Fibroblast of skin of left biceps (primary cell): Measurements from ENCODE around the gene MME.

ENCODE experiments used
- DNase-seq, 2 experiments: peaks; one replicate each; pipeline ENCODE4 v3.0.0-alpha.2; 2013; ENCODE audit warnings: low read depth in 2 of 2

The MME gene

DNA sequence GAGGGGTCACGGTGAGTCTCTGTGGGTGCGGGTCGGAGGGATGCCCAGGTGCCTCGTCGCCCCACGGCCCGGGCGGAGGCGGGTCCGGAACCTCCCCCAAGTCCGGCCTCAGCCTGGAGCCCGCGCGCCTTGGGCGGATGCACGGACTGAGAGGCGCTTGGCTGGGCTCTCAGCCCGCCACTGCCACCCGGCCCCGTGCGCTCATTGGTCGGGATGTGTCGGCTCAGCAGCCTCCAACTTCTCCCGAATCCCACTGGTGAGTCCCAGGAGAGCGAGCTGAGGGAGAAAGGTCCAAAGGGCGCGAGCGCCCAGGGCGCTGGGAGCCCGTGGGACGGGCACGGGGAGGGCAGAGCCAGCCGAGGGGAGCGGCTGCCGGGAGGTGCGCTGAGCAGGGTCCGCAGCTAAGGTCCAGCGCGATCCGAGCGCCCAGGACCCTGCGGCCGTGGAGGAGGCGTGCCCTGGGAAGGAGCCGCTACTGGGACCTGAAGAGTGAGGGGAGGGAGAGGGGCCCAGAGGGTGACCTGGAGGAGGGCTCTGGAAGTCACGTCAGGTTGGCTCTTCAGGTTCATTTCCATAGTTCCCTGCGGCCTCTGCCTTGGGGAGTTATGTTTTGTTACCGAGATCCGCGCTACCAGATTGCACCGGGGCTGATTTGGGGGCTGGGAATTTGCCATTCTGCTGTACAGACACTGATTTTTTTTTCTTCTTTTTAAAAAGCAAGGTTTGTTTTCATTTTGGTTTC is at the start of gene MME:
Gene MME, plus strand, starts transcription at position 574 of the 742 bp plus-strand sequence. CDS start 3,849 bp downstream, outside the sequence.
- no peak for DNase-seq

DNA sequence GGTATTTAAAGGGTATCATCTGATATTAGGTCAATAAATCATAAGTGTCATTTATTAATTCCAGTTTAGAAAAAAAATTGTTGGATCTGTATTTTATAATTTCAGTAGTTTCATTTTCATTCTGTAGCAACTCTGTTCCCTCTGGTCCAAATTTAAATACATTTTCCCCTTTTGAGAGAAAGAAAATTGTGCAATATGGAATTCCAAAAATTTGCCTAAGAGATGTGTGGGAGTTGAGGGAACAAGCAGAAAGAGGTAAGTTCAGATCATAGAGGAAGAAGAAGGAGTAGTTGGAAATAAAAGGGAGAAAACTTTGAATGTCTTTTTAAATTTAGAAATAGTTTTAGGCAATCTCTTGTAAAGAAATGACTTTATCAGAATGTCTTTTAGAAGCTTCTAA is 48.9 kb upstream of the MME start:
- DNase-seq = peak in 1 of 2 experiments; percentile 47

DNA sequence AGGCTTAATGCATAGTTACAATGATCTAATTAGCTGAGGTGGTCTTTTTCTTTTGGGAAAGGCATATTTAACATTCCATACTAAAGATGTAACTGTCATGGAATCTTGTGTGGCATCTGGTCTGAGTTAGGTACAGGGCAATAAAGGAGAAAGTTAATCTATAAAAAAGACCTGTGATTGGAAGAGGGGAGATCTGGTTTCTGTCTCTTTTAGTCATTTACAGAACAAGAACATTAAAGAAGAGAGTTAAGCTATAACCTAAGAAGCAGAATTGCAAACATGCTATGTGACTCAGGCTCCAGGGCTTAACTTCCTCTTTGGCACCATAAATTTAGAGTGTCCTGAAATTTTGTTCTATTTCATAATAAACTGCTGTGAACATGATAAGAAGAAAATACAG is 47.2 kb upstream of the MME start:
- DNase-seq = peak; percentile 93 to 94

DNA sequence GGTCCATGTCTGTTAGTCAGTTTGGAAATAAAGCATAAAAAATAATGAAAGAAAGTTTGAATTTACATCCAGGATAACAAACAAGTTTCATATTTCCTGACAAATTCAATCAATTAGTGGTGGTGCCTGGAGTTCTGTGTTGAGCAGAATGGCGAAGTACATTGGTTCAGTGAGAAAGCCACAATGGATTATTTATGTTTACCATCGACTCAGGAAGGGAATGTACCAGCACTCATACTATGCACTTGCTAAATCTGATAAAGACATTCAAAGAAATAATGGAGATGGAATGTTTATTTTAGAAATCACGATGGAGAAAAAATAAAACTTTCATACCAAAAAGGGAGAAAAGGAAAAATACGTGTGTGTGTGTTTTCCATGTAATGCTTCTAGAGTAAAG is 45.3 kb upstream of the MME start:
- no peak for DNase-seq

DNA sequence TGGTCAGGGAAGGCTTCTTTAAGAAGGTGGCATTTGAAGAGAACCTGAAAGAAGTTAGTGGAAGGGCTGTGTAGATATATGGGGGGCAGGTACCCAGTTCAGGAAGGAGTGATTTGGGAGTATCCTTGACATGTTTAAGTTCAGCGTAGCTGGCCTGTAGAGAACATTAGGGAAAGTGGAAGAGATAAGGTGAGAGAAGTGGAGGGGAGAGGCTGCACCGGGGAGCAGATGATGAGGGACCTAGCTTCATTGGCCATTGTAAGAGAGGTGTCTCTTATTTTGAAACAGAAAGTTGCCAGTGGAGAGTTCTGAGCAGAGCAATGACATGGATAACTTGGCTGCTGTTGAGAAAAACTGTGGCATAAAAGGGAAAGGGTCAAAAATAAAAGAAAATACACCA is 44.6 kb upstream of the MME start:
- no peak for DNase-seq

DNA sequence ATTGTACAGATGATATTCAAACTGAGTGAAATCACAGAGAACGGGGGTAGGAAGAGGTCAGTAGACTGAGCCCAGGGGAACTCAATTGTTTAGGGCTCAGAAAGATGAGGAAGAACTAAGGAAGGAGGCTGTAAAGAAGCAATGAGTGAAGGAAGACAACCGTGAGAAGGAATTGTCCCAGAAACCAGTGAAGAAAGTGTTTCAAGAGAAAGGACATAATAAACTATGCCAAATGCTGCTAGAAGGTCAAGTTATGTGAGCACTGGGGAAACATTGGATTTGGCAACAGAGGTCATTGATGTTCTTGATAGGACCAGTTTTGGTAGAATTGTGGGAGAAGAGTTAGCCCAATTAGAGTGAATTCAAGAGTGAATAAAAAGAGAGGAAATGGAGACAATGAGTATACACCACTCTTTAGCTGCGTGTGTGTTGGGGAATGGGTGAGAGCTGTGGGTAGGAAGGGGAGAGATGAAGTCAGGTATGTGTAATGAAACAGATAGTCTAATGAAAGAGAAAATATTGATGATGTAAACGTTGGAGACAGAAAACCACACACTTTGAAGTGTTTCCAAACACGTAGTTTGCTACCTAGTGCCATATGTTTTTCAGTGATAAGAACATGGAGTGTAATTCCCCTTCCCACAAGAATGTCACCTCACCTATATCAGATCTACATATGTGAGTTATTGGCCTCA is 42.5 kb upstream of the MME start:
- DNase-seq = no peak

DNA sequence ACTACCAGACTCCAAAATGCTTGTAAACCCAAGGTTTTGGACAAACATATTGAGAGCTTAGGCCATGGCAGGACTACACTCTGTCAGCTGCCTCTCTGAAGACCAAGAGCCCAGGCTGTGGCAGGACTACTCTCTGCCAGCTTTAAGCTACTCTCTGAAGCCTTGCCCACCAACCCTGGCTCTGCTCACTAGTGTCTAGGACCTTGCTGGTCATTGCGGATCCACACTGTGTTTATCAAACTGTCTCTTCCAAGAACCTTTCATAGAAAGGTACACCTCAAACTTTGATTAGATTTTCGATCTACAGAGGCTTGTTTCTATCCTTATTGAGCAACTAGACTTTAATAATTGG is 41.9 kb upstream of the MME start:
- no peak for DNase-seq

DNA sequence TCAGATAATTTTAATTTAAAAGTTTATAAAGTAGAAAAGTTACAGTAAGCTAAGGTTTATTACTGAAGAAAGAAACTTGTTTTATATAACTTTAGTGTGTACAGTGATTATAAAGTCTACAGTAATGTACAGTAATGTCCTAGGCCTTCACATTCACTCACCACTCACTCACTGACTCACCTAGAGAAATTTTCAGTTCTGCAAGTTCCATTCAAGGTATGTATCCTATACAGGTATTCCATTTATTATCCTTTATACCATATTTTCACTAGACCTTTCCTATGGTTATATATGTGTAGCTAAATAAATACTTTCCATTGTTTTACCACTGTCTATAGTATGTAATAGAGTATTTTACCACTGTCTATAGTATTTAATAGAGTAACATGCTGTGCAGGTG is 33.2 kb upstream of the MME start:
- no peak for DNase-seq

DNA sequence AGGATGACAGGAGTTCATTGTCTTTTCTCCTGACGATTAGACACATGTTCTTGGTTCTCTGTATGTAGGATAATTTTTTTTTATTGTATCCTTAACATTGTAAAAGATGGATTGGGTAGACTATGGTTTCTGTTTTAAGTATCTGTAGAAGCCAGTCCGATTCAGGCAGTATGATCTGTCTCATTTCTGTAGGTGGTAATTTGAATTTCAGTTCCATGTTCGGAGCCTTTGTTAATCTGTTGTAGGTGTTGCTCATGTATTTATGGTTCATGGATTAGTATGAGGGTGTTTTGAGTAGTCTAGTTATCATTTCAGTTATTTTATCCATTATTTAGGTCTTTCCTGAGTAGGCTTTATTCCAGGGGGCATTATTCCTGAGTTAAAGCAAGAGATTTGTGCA is 32.4 kb upstream of the MME start:
- DNase-seq = no peak

DNA sequence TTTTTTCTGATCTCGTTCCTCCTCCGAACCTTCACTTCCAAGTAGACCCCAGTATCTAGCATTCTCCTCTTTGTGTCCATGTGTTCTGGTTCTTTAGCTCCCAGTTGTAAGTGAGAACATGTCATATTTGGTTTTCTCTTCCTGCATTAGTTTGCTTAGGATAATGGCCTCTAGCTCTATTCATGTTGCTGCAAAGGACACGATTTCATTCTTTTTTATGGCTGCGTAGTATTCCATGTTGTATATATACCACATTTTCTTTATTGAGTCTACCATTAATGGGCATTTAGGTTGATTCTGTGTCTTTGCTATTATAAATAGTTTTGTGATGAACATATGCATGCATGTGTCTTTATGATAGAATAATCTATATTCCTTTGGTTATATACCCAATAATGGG is 30.2 kb upstream of the MME start:
- no peak for DNase-seq

DNA sequence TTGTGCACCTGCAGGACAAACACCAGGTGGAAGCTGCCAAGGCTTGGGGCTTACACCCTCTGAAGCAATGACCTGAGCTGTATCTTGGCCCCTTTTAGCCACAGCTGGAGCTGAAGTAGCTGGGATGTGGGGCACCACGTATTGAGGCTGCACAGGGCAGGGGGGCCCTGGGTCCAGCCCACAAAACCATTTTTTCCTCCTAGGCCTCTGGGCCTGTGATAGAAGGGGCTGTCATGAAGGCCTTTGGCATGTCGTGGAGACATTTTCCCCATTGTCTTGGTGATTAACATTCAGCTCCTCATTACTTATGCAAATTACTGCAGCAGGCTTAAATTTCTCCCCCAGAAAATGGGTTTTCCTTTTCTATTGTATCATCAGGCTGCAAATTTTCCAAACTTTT is 27.6 kb upstream of the MME start:
- DNase-seq = no peak

DNA sequence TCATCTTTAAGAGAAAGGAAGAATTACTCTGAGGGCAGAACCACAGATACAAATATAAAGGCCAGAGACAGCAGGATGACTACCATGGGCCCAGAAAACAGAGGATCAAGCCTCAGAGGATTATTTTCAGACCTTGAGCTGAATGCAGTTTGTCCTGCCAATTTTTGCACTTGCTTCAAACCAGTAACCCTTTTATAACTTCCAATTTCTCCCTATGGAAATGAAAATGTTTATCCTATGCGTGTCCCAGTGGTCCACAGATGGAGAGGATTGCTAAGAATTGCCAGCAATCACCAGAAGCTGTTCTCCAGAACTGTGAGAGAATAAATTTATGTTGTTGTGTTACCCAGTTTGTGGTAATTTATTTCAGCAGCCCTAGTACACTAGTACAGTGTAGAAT is 26.4 kb upstream of the MME start:
- DNase-seq = no peak

DNA sequence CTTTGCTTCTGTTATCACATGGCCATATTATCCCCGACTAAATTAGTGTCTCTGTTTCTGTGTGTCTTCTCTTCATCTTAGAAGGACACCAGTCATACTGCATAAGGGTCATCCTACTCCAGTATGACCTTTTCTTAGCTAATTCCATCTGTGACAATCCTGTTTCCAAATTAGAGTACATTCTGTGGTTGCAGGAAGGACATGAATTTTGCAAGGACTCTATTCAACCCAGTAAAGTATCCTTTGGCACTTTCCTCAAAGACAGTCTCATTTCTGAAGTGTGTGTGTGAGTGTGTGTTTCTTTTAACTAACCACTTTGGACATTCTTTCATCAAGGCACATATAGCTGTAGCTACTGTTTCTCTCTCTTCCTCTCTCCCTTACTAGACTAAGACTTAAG is 15.2 kb upstream of the MME start:
- DNase-seq = no peak

DNA sequence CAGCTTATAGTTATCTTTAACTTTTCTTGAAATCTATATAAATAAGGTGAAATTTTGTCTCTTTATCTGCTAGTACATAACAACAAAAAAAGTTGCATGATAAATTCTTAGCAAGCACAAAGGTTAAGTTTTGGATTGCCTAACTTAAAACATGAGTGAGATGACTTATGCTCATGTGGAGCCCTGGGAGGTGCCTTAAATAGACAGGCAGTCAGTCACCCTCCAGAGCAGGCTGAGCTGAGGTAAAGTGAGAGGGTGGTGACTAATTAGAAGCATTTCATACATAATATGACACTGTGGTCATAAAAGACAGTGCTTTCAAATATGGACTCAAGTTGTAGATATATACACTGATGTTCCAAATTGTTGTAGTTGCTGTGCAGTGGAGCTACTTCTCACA is 14.6 kb upstream of the MME start:
- DNase-seq = peak in 1 of 2 experiments; percentile 61

DNA sequence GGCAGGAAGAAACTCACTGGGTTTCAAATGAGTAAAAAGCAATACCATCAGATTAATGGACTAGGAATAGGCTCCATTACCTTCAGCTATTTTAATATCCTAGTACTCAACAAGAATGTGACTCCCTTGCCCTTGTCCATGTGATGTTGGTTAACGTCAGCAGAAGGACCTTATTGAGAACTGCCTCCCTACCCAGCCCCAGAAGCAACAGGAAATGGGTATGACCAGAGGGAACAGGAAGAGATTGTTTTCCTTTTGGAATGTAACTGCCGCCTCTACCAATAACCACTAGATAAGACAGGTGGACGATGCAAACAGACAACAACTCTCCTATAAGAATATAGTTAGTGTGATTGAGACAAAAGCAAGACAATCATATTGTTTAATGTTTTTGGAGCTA is 10.4 kb upstream of the MME start:
- no peak for DNase-seq

DNA sequence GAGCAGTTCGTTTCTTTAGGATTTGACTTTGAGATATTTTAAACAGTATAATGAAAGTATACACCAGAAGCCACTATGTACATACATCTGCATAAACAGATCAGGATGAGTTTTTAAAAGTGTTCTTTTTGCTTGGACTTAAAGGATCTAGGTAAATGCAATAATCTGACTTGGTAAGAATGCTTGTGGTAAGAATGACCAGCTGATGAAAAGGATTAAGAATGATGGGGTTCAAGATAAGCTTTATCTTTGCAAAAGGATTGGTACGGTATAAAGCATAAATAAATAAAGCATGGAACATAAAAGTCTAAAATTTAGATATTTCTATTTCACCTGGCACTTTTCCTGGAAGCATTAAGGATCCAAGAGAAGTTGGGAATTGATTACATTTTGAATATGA is 9.8 kb upstream of the MME start:
- no peak for DNase-seq

DNA sequence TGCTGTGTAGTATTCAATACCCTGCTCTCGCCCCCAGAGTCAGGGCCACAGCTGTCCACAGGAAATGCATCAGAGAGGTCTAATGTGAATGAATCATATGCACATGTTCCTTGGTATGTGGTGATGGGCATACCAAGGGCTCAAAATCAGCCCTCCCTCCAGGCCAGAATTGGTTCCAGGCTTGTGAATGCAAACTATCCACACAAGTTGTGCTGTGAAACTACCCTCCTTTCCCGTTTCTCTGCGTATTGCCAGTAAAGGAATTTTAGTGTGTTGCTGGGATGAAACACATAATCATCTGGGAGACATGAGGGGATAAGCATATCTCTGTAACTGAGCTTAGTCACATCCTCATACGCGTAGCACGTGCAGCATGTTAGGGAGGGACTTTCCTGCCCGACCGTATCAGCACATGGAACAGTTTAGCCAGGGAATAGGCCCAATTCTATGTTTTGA is 9.2 kb upstream of the MME start:
- DNase-seq = peak; percentile 95 to 96

DNA sequence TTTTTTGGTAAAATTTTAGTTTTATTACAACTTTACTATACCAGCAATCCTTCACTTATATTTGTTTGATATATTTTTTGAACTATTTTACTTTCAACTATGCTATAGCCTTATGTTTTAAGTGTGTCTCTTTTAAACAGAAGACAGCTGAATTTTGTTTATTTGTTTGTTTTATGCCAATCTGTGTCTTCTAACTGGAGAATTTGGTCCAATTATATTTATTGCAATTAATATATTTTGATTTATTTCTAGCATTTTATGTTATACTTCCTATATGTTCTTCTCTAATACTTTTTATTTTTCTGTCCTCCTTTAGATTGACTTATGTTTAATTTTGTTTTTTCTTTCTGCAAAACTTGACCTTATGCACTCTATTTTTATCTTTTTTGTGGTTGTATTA is 4.9 kb upstream of the MME start:
- DNase-seq = no peak

DNA sequence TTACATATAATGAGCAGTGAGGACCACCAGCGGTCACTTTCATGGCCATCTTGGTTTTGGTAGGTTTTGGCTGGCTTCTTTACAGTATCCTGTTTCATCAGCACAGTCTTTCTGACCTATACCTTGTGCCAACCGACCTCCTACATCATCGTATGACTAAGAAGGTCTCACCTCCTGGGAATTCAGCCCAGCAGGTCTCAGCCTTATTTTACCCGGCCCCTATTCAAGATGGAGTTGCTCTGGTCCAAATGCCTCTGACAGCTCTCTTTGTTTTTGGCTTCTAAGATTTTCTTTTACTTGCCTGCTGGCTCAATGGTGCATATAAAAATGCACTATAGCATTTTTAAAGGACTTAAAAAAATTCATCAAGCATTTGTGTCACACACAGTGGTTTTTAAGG is 3.2 kb upstream of the MME start:
- DNase-seq = no peak

DNA sequence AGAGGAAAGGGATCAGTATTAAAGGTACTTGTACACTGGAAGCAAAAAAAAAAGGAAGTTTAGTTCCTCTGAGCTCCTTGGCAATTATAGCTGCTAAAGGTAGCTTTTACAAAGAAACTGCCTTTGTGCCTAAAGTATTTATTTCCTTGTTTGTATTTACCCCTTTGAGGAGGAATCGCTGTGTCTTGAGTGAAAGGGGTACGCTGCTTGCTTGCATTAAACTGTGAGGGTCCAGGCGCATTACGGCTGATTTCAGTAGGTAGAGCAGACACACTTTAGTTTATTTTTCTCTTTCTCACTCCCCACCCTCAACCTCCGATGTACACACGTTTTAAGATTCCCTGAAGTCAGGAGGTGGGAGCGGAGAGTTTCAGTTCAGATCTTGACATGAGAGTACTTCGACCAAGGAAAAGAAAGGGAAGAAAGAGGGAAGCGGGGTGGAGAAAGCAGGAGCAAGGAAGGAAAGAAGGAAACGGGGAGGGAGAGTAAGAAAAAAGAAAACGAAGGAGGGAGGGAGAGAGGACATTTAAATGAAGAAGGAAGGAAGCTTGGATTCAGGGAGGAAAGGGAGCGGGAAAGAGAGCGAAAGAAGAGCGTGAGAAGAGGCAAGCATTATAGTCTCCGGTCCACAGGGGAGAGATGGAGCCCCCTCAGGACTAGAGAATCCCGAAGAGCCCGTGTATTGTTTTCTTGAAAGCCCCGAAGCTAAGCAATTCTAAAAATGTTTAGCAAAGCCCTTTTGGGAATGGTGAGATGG is 1.2 kb upstream of the MME start:
- no peak for DNase-seq

DNA sequence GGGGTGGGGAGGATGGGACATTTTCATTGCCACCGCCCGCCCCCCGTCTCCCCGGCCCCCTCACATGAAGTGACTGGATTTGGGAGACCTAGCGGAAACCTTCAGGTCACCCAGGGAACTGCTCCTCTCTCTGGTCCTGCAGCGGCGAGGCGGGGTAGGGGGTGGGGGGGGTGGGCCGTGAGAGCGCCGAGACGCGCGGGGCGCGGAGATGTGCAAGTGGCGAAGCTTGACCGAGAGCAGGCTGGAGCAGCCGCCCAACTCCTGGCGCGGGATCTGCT is 712 bp upstream of the MME start:
- DNase-seq = peak in 1 of 2 experiments; percentile 50

DNA sequence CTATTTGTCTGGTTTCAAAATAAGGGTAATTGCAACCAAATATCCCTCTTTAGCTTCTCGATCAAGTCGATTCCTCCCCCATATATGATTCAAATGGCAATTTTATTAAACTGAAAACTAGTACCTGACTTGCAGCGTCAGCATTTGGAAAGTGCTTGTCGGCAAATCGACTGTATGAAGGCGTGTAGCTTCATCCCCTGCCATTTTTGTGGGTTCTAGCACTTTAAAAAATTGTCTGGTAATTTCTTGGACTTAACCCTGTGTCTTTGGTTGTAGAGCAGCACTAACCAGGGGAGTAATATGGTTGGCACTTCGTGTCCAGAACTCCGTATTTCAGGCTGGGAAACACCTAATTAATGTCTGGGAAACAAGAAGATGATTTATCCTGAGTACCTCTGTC is 573 bp downstream of the MME start:
- no peak for DNase-seq

DNA sequence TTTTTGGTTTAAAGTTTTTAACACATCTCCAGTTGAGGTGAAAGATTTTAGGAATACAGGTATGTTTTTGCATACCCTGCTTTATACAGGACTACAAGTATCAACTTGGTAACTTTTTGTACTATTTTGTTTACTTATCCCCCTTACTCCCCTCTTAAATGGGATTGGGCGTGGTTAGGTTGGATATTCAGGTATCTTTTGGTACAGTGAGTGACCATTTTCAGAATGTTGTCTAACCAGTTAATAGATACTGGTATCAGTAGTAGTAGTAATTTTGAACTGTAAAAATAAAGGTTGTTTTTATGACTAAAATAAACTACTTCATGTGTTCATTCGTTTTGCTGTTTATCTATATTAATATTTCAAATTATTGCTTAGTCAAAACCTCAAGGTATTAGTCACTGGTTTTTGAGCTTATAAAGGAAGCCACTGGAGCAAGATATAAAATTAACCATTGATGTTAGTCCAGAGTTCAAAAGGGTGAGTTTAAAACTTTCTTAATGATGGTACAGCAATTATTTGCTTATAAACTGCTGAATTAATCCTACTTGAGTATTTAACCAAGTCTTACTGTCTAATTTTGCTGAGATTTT is 3.3 kb downstream of the MME start:
- no peak for DNase-seq
